HEK293 (cell line): ENCODE results near the gene CHFR.
A peak's percentile ranks its signal among the peaks of the same experiment; 100 is the strongest.

Source experiments
- ATF2 ChIP-seq: fragments of 450-650 bp; formaldehyde crosslinking; IDR thresholded peaks from 2 replicates; pipeline ENCODE4 v1.5.1; 2016; ENCODE audit warnings: missing biosample characterization, missing genetic modification characterization, low read depth
- GLIS2 ChIP-seq: fragments of 450-650 bp; formaldehyde crosslinking; IDR thresholded peaks from 2 replicates; pipeline ENCODE4 v1.5.1; 2016; ENCODE audit warnings: missing biosample characterization, missing genetic modification characterization
- HOXD13 ChIP-seq: sonication (generic); formaldehyde crosslinking; IDR thresholded peaks from 2 replicates; pipeline ENCODE4 v1.8.0; 2022; ENCODE audit warnings: missing genetic modification reagents, borderline replicate concordance
- IKZF3 ChIP-seq: fragments of 450-650 bp; IDR thresholded peaks from 2 replicates; pipeline ENCODE4 v1.5.0; 2018; ENCODE audit warnings: missing biosample characterization, mild to moderate bottlenecking, missing genetic modification characterization, moderate library complexity
- KLF9 ChIP-seq: fragments of 450-650 bp; formaldehyde crosslinking; IDR thresholded peaks from 2 replicates; pipeline ENCODE4 v1.5.1; 2016; ENCODE audit warnings: missing biosample characterization, missing genetic modification characterization, low read depth
- PRDM4 ChIP-seq: fragments of 450-650 bp; formaldehyde crosslinking; IDR thresholded peaks from 2 replicates; pipeline ENCODE4 v1.5.1; 2017; ENCODE audit warnings: missing biosample characterization, missing genetic modification characterization
- SALL2 ChIP-seq: fragments of 450-650 bp; formaldehyde crosslinking; IDR thresholded peaks from 2 replicates; pipeline ENCODE4 v1.5.0; 2017; ENCODE audit warnings: missing biosample characterization, mild to moderate bottlenecking, missing genetic modification characterization, borderline replicate concordance
- ZBTB10 ChIP-seq: fragments of 450-650 bp; formaldehyde crosslinking; IDR thresholded peaks from 2 replicates; pipeline ENCODE4 v1.5.1; 2016; ENCODE audit warnings: missing biosample characterization, missing genetic modification characterization
- ZBTB17 ChIP-seq: fragments of 450-650 bp; formaldehyde crosslinking; IDR thresholded peaks from 2 replicates; pipeline ENCODE4 v1.5.1; 2016; ENCODE audit warnings: missing biosample characterization, missing genetic modification characterization
- ZBTB20 ChIP-seq: fragments of 450-650 bp; formaldehyde crosslinking; IDR thresholded peaks from 2 replicates; pipeline ENCODE4 v1.5.1; 2016; ENCODE audit warnings: missing biosample characterization, missing genetic modification characterization
- ZNF112 ChIP-seq: fragments of 450-650 bp; formaldehyde crosslinking; IDR thresholded peaks from 2 replicates; pipeline ENCODE4 v1.5.0; 2017; ENCODE audit warnings: missing biosample characterization, missing genetic modification characterization
- ZNF121 ChIP-seq: fragments of 450-650 bp; formaldehyde crosslinking; IDR thresholded peaks from 2 replicates; pipeline ENCODE4 v1.5.1; 2016; ENCODE audit warnings: missing biosample characterization, missing genetic modification characterization
- ZNF211 ChIP-seq: fragments of 450-650 bp; formaldehyde crosslinking; IDR thresholded peaks from 2 replicates; pipeline ENCODE4 v1.5.1; 2016; ENCODE audit warnings: low read depth, missing biosample characterization, missing genetic modification characterization
- ZNF311 ChIP-seq: fragments of 450-650 bp; formaldehyde crosslinking; IDR thresholded peaks from 2 replicates; pipeline ENCODE4 v1.5.1; 2017; ENCODE audit warnings: missing biosample characterization, missing genetic modification characterization, borderline replicate concordance
- ZNF362 ChIP-seq: fragments of 450-650 bp; formaldehyde crosslinking; IDR thresholded peaks from 2 replicates; pipeline ENCODE4 v1.5.1; 2016; ENCODE audit warnings: missing biosample characterization, missing genetic modification characterization
- ZNF416 ChIP-seq: fragments of 450-650 bp; formaldehyde crosslinking; IDR thresholded peaks from 2 replicates; pipeline ENCODE4 v1.5.1; 2016; ENCODE audit warnings: missing biosample characterization, missing genetic modification characterization
- ZNF501 ChIP-seq: fragments of 450-650 bp; formaldehyde crosslinking; IDR thresholded peaks from 2 replicates; pipeline ENCODE4 v1.5.1; 2016; ENCODE audit warnings: missing biosample characterization, missing genetic modification characterization
- ZNF513 ChIP-seq: fragments of 450-650 bp; IDR thresholded peaks from 2 replicates; pipeline ENCODE4 v1.5.1; 2018; ENCODE audit warnings: missing biosample characterization, missing genetic modification characterization
- ZNF610 ChIP-seq: fragments of 450-650 bp; formaldehyde crosslinking; IDR thresholded peaks from 2 replicates; pipeline ENCODE4 v1.5.1; 2016; ENCODE audit warnings: missing biosample characterization, missing genetic modification characterization, borderline replicate concordance
- ZNF623 ChIP-seq: fragments of 450-650 bp; formaldehyde crosslinking; IDR thresholded peaks from 2 replicates; pipeline ENCODE4 v1.5.1; 2016; ENCODE audit warnings: missing biosample characterization, missing genetic modification characterization
- ZNF624 ChIP-seq: fragments of 450-650 bp; formaldehyde crosslinking; IDR thresholded peaks from 2 replicates; pipeline ENCODE4 v1.5.1; 2017; ENCODE audit warnings: missing biosample characterization, missing genetic modification characterization
- ZNF639 ChIP-seq: fragments of 450-650 bp; formaldehyde crosslinking; IDR thresholded peaks from 2 replicates; pipeline ENCODE4 v1.5.1; 2016; ENCODE audit warnings: missing biosample characterization, missing genetic modification characterization
- ZSCAN16 ChIP-seq: fragments of 450-650 bp; formaldehyde crosslinking; IDR thresholded peaks from 2 replicates; pipeline ENCODE4 v1.5.1; 2016; ENCODE audit warnings: missing biosample characterization, missing genetic modification characterization
- ZSCAN23 ChIP-seq: fragments of 450-650 bp; formaldehyde crosslinking; IDR thresholded peaks from 2 replicates; pipeline ENCODE4 v1.5.1; 2016; ENCODE audit warnings: missing biosample characterization, missing genetic modification characterization
- ZSCAN5A ChIP-seq: fragments of 450-650 bp; formaldehyde crosslinking; IDR thresholded peaks from 2 replicates; pipeline ENCODE4 v1.5.1; 2016; ENCODE audit warnings: missing biosample characterization, missing genetic modification characterization

The CHFR gene

GRCh38 chr12:132908145-132909029 is 21.0 kb upstream of the CHFR start (continued):
- TF ChIP-seq ZNF112 (tag by site-specific recombination) (no peak), ZNF121 (no peak), ZBTB20 (peak; percentile 64; the same call in 1 of the 2 replicates), ZNF211 (no peak), HOXD13 (CRISPR knock-in tag) (no peak), ZNF610 (tag by site-specific recombination) (no peak; the same call in 1 of the 2 replicates), ZSCAN5A (tag by site-specific recombination) (0 out of 2 replicates have a peak, but pooled peaks have one; percentile 58), ZSCAN23 (tag by site-specific recombination) (no peak), ZSCAN16 (no peak), ZNF639 (tag by site-specific recombination) (no peak), ZNF362 (tag by site-specific recombination) (no peak), ZBTB17 (peak; percentile 82), ZNF624 (tag by site-specific recombination) (no peak), ZNF416 (tag by site-specific recombination) (no peak), ZNF311 (tag by site-specific recombination) (no peak), KLF9 (tag by site-specific recombination) (peak; percentile 91), ZNF623 (tag by site-specific recombination) (no peak), PRDM4 (no peak), SALL2 (tag by site-specific recombination) (no peak), GLIS2 (tag by site-specific recombination) (peak; percentile 65), ZNF501 (tag by site-specific recombination) (no peak), ZNF513 (no peak), ZBTB10 (no peak), IKZF3 (tag by site-specific recombination) (peak; percentile 36; the same call in 1 of the 2 replicates), ATF2 (no peak)
